K562 (cell line): ENCODE measurements around the gene ITSN2. TPM values are rescaled to one million over a fixed set of nuclear protein-coding genes. Genes with fewer than 3 reads are reported as not detected.

Source experiments
- ATAC-seq: fragments of 200-7000 bp; cut with Tn5 transposase; 3 replicates; pipeline ENCODE4 v1.9.1; 2020; ENCODE audit warnings: moderate library complexity
- BruUV-seq: library from RNA; stranded (reverse); fragments of 400-500 nt; replicated peaks from 2 replicates; lab custom pipeline; 2021; lab: Mats Ljungman, UMichigan
- CTCF ChIA-PET: fragments of 300-600 bp; formaldehyde crosslinking; extraction: SDS; loops from one replicate; lab custom pipeline; 2021; ENCODE audit warnings: low intra/inter-chr PET ratio; lab: Yijun Ruan, JAX
- POLR2A ChIA-PET: fragments of 300-600, 350-650 bp; sonication (Branson Sonifier 250); formaldehyde crosslinking; extraction: SDS; loops from one replicate; lab custom pipeline; 2021; ENCODE audit warnings: antibody characterized with exemption, inconsistent platforms; lab: Yijun Ruan, JAX
- DNase-seq, 4 experiments: peaks; one replicate each; pipeline versions ENCODE4 v3.0.0 to v3.0.0-alpha.2; 2011 to 2018; ENCODE audit warnings: low spot score in 3 of 4, mixed read lengths in 3 of 4; ENCODE audit errors: extremely low read depth in 1 of 4
- FAIRE-seq: peaks from 2 replicates; lab custom pipeline; 2011; peaks lifted over from hg19 to GRCh38; lab: Jason Lieb, UNC
- H2AFZ ChIP-seq: 2 replicates; pipeline ENCODE4 v1.6.0; 2011; ENCODE audit warnings: low read depth, low read length, control low read depth, inconsistent platforms
- H3K27ac ChIP-seq: fragments of 200-600 bp; 3 replicates; pipeline ENCODE4 v1.8.0; 2011; ENCODE audit warnings: low read depth, mild to moderate bottlenecking, control low read depth, inconsistent platforms, low read length, moderate library complexity, mixed read lengths; ENCODE audit errors: extremely low read depth
- H3K27me3 ChIP-seq, 2 experiments: fragments of 300-600 bp in 1 of 2; 2 replicates in 1 of 2; 3 replicates in 1 of 2; pipeline versions ENCODE4 v1.6.0 to v1.8.0; 2011; ENCODE audit warnings: inconsistent platforms in 2 of 2, low read length in 2 of 2, mild to moderate bottlenecking in 1 of 2, mixed read lengths in 1 of 2, moderate library complexity in 1 of 2; ENCODE audit not compliant: control insufficient read depth in 2 of 2, insufficient read depth in 2 of 2
- H3K36me3 ChIP-seq: fragments of 300-600 bp; 3 replicates; pipeline ENCODE4 v1.8.0; 2011; ENCODE audit warnings: mild to moderate bottlenecking, low read length, inconsistent platforms; ENCODE audit not compliant: control insufficient read depth, insufficient read depth
- H3K4me1 ChIP-seq, 2 experiments: fragments of 200-600 bp in 1 of 2; replicated peaks in 1 of 2; 2 replicates in 1 of 2; 3 replicates in 1 of 2; pipeline versions ENCODE4 v1.5.1 to v1.8.0; 2011; ENCODE audit warnings: inconsistent platforms in 2 of 2, low read length in 2 of 2, mild to moderate bottlenecking in 1 of 2, mixed read lengths in 1 of 2, moderate library complexity in 1 of 2; ENCODE audit not compliant: control insufficient read depth in 2 of 2, insufficient read depth in 2 of 2
- H3K4me2 ChIP-seq: 2 replicates; pipeline ENCODE4 v1.6.1; 2011; ENCODE audit warnings: low read length, control low read depth, inconsistent platforms, mixed read lengths; ENCODE audit not compliant: insufficient read depth
- H3K4me3 ChIP-seq: fragments of 200-600 bp; sonication (generic), shearing (Covaris generic); 2 replicates; pipeline ENCODE4 v1.5.1; 2016; ENCODE audit warnings: control low read depth, inconsistent platforms
- H3K79me2 ChIP-seq: fragments of 200-600 bp; 3 replicates; pipeline ENCODE4 v1.8.0; 2011; ENCODE audit warnings: low read length, inconsistent platforms; ENCODE audit not compliant: control insufficient read depth, insufficient read depth
- H3K9ac ChIP-seq, 2 experiments: 2 replicates each; pipeline versions ENCODE4 v1.6.0 to v1.6.1; 2011; ENCODE audit warnings: low read depth in 2 of 2, low read length in 2 of 2, control low read depth in 1 of 2, inconsistent platforms in 1 of 2, mild to moderate bottlenecking in 1 of 2, mixed read lengths in 1 of 2; ENCODE audit not compliant: insufficient read depth in 1 of 2
- H3K9me1 ChIP-seq: one replicate; pipeline ENCODE4 v1.6.0; 2011; ENCODE audit warnings: inconsistent platforms, mild to moderate bottlenecking, low read length, moderate library complexity; ENCODE audit not compliant: control insufficient read depth, insufficient read depth
- H3K9me3 ChIP-seq: replicated peaks from 2 replicates; pipeline ENCODE4 v1.5.1; 2011; ENCODE audit warnings: low read depth, low read length, inconsistent platforms; ENCODE audit not compliant: control insufficient read depth, insufficient read depth
- H4K20me1 ChIP-seq: replicated peaks from 2 replicates; pipeline ENCODE4 v1.6.1; 2011; ENCODE audit warnings: low read length, inconsistent platforms, mixed read lengths; ENCODE audit not compliant: control insufficient read depth, insufficient read depth
- FOXA1 ChIP-seq: fragments of 450-650 bp; IDR thresholded peaks from 2 replicates; pipeline ENCODE4 v1.6.1; 2016; ENCODE audit warnings: mild to moderate bottlenecking, borderline replicate concordance
- HDAC2 ChIP-seq: fragments of 450-650 bp; IDR thresholded peaks from 2 replicates; pipeline ENCODE4 v1.6.1; 2016; ENCODE audit warnings: mild to moderate bottlenecking
- HDAC8 ChIP-seq: fragments of 450-650 bp; IDR thresholded peaks from 2 replicates; pipeline ENCODE4 v1.6.1; 2016; ENCODE audit warnings: mild to moderate bottlenecking, missing genetic modification characterization, moderate library complexity, missing compliant biosample characterization
- MED1 ChIP-seq: sonication (generic); formaldehyde crosslinking; IDR thresholded peaks from 2 replicates; pipeline ENCODE4 v1.8.1; 2023; ENCODE audit warnings: missing genetic modification reagents, borderline replicate concordance
- MTA2 ChIP-seq: fragments of 450-650 bp; IDR thresholded peaks from 2 replicates; pipeline ENCODE4 v1.6.1; 2016; ENCODE audit warnings: low read depth
- NR2F6 ChIP-seq: fragments of 450-650 bp; formaldehyde crosslinking; IDR thresholded peaks from 2 replicates; pipeline ENCODE4 v1.4.0; 2020; ENCODE audit warnings: mild to moderate bottlenecking
- RAD21 ChIP-seq, 2 experiments: fragments of 250-450 bp in 1 of 2; fragments of 450-650 bp in 1 of 2; sonication (Bioruptor Pico) in 1 of 2; formaldehyde crosslinking in 1 of 2; IDR thresholded peaks in 1 of 2; conservative IDR thresholded peaks in 1 of 2; 2 replicates each; pipeline versions ENCODE4 v1.4.0 to v1.8.0; 2020 to 2022; ENCODE audit warnings: mild to moderate bottlenecking in 2 of 2, moderate library complexity in 1 of 2
- SIRT6 ChIP-seq: IDR thresholded peaks from one replicate; pipeline ENCODE4 v1.6.1; 2012; ENCODE audit warnings: low read depth, mild to moderate bottlenecking, control low read depth, inconsistent platforms, low read length, moderate library complexity
- YBX1 ChIP-seq: fragments of 450-650 bp; IDR thresholded peaks from 2 replicates; pipeline ENCODE4 v1.7.1; 2016; ENCODE audit warnings: mild to moderate bottlenecking
- ZBTB8A ChIP-seq: fragments of 450-650 bp; IDR thresholded peaks from 2 replicates; pipeline ENCODE4 v1.6.1; 2018; ENCODE audit warnings: mild to moderate bottlenecking, moderate library complexity; ENCODE audit not compliant: partially characterized antibody
- ZFP30 ChIP-seq: fragments of 250-450 bp; sonication (Bioruptor Pico); IDR thresholded peaks from 2 replicates; pipeline ENCODE4 v1.8.0; 2022; ENCODE audit warnings: moderate library complexity, mild to moderate bottlenecking, inconsistent platforms, borderline replicate concordance
- ZNF445 ChIP-seq: fragments of 250-450 bp; sonication (Bioruptor Pico); IDR thresholded peaks from 2 replicates; pipeline ENCODE4 v1.4.0; 2020; ENCODE audit warnings: low read depth, mild to moderate bottlenecking, moderate library complexity
- WGBS: fragments of 100-300 bp; shearing (Covaris generic); methylation state at CpG from one replicate; pipeline ENCODE4 v1.1.6; 2016; ENCODE audit warnings: low coverage, mixed read lengths; ENCODE audit not compliant: insufficient coverage; ENCODE audit errors: missing lambda C conversion rate; 5-methylcytosine and 5-hydroxymethylcytosine counted together
- in situ Hi-C: fragments of 300-500 bp; cut with MboI; formaldehyde crosslinking; loops from 4 replicates; pipeline ENCODE4 v1.15.0; 2018; ENCODE audit warnings: inconsistent platforms, mixed read lengths
- intact Hi-C: fragments of 100-400 bp; cut with micrococcal nuclease; formaldehyde crosslinking; loops from 2 replicates; pipeline ENCODE4 v1.14.2; 2022
- polyA plus RNA-seq, 8 experiments: library from polyadenylated mRNA; depleted of rRNA in 4 of 8; stranded (reverse) in 5 of 8; unstranded in 3 of 8; fragments of >200 nt; fragmentation: Nextera tagmentation in 2 of 8; fragmentation: Illumina TruSeq in 1 of 8; extraction: Ambion mirVana in 2 of 8; extraction: Trizol in 1 of 8; gene quantifications; 2 replicates each; pipeline versions ENCODE4 v1.2.1 to v1.2.3, GENCODE V29; 2011 to 2014; ENCODE audit warnings: inconsistent platforms in 1 of 8, missing spikeins in 1 of 8
- total RNA-seq, 7 experiments: library from RNA; depleted of rRNA in 6 of 7; stranded (reverse); fragments of >200 nt in 6 of 7; fragmentation: Illumina TruSeq in 2 of 7; extraction: Trizol in 2 of 7; gene quantifications; 2 replicates each; pipeline versions ENCODE4 v1.2.1 to v1.2.3, GENCODE V29; 2011 to 2021; ENCODE audit warnings: low replicate concordance in 1 of 7
- TF ChIP-seq, protein P1 (sequence below): fragments of 450-650 bp; IDR thresholded peaks from 2 replicates; pipeline ENCODE4 v1.6.1; 2016
- TF ChIP-seq, protein P2 (sequence below): fragments of 250-450 bp; sonication (Bioruptor Pico); IDR thresholded peaks from 2 replicates; pipeline ENCODE4 v1.8.0; 2022; ENCODE audit warnings: inconsistent platforms

The ITSN2 gene
- total and polyA plus RNA-seq, 9 of the 15 experiments (the other 6 are each of a cell fraction or from before 2014, with no cell fraction given): 6.6 to 19.9 (median 15.2) TPM

GRCh38 chr2:24354395-24354794, 5.9 kb downstream of the ITSN2 start:
- Histone ChIP-seq H2AFZ (peak overlapping the region; percentile 40), H3K27ac (peak overlapping the region; percentile 31; the same call in 1 of the 3 replicates), H3K27me3 (no peaks in the 10 kb centered on the region), H3K4me1 (peaks cover 10 to 26% of the 10 kb centered on the region in 2 experiments), H4K20me1 (no peaks in the 10 kb centered on the region), H3K4me3 (no peak overlapping the region), H3K9me1 (no peaks in the 10 kb centered on the region), H3K9me3 (no peaks in the 10 kb centered on the region), H3K4me2 (peak overlapping the region; percentile 9; the same call in 1 of the 2 replicates), H3K9ac (peak overlapping the region in 1 of 2 experiments; percentile 20; a peak in 1 of 4 replicates), H3K79me2 (peaks cover 47% of the 10 kb centered on the region), H3K36me3 (no peaks in the 10 kb centered on the region; the same call in 2 of the 3 replicates)
- ChIA-PET CTCF (no interaction called here), POLR2A (interaction anchor here (0.7 to 0.9 kb wide), 2 partner anchors 12 to 103 kb away, joined by 3 read pairs; no protein-coding TSS in a partner anchor)
- no peak for FAIRE-seq
- BruUV-seq: no TSS peak
- DNase-seq: no peak
- WGBS: 20% methylated on average over 3 of the region's 3 CpGs
- in situ Hi-C loops: no loop called here
- intact Hi-C loops: no loop called here
- no peak for ATAC-seq
- TF ChIP-seq ZFP30 (CRISPR knock-in tag): no peak
- TF ChIP-seq, all 486 proteins: peak for 0

DNA sequence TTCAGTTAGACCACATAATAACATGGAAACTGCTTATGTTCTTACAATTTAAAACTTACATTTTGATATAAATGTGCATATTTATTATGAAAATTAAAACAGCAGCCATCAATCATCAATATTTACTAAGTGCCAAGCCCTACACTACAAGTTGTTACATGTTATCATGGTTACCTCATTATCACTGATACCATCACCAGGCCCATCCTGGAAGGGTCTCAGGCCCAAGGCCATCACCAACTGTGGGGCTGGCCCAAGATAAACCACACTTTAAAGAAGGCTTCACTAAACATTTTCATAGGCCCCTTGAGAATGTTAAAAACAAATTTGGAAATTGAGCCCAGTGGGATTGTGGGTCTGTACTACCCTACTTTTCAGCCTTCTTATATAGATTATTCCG, 6.4 kb downstream of the ITSN2 start:
- intact Hi-C loops (no loop called here), in situ Hi-C loops (no loop called here)
- DNase-seq (peak in 1 of 4 experiments; percentile 31), ATAC-seq (peak; percentile 15; the same call in 1 of the 3 replicates), FAIRE-seq (no peak)
- Histone ChIP-seq H3K4me3 (no peak overlapping the region), H3K9ac (peak overlapping the region in 1 of 2 experiments; percentile 20; a peak in 1 of 4 replicates), H3K79me2 (peaks cover 43% of the 10 kb centered on the region), H3K9me1 (no peaks in the 10 kb centered on the region), H4K20me1 (no peaks in the 10 kb centered on the region), H3K27ac (peak overlapping the region; percentile 31; the same call in 1 of the 3 replicates), H3K36me3 (no peaks in the 10 kb centered on the region; the same call in 2 of the 3 replicates), H3K9me3 (no peaks in the 10 kb centered on the region), H2AFZ (peak overlapping the region; percentile 40), H3K4me1 (peaks cover 10 to 21% of the 10 kb centered on the region in 2 experiments), H3K27me3 (no peaks in the 10 kb centered on the region), H3K4me2 (peak overlapping the region; percentile 9; the same call in 1 of the 2 replicates)
- 32% methylated on average over 1 of the region's 1 CpG for WGBS
- POLR2A ChIA-PET: no interaction called here
- CTCF ChIA-PET: no interaction called here
- BruUV-seq: no TSS peak
- TF ChIP-seq, protein P1, sequence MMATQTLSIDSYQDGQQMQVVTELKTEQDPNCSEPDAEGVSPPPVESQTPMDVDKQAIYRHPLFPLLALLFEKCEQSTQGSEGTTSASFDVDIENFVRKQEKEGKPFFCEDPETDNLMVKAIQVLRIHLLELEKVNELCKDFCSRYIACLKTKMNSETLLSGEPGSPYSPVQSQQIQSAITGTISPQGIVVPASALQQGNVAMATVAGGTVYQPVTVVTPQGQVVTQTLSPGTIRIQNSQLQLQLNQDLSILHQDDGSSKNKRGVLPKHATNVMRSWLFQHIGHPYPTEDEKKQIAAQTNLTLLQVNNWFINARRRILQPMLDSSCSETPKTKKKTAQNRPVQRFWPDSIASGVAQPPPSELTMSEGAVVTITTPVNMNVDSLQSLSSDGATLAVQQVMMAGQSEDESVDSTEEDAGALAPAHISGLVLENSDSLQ: 0 out of 2 replicates have a peak, but pooled peaks have one; percentile 52
- no peak for TF ChIP-seq FOXA1
- no peak for TF ChIP-seq ZBTB8A
- TF ChIP-seq ZNF445: no peak
- TF ChIP-seq HDAC8 (tag): no peak
- TF ChIP-seq MED1 (CRISPR knock-in tag): no peak
- TF ChIP-seq HDAC2: no peak
- no peak for TF ChIP-seq NR2F6 (CRISPR knock-in tag)
- TF ChIP-seq, protein P2, sequence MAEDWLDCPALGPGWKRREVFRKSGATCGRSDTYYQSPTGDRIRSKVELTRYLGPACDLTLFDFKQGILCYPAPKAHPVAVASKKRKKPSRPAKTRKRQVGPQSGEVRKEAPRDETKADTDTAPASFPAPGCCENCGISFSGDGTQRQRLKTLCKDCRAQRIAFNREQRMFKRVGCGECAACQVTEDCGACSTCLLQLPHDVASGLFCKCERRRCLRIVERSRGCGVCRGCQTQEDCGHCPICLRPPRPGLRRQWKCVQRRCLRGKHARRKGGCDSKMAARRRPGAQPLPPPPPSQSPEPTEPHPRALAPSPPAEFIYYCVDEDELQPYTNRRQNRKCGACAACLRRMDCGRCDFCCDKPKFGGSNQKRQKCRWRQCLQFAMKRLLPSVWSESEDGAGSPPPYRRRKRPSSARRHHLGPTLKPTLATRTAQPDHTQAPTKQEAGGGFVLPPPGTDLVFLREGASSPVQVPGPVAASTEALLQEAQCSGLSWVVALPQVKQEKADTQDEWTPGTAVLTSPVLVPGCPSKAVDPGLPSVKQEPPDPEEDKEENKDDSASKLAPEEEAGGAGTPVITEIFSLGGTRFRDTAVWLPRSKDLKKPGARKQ (CRISPR knock-in tag): no peak
- no peak for TF ChIP-seq MTA2
- no peak for TF ChIP-seq RAD21 (CRISPR knock-in tag; conservative IDR thresholded peaks at IDR 0.05 in 1 of 2, IDR thresholded peaks at IDR 0.05 in 1 of 2)
- no peak for TF ChIP-seq SIRT6
- no peak for TF ChIP-seq YBX1
